Measurements from ENCODE around the gene TTLL7. TPM values are rescaled to one million over a fixed set of nuclear protein-coding genes. Genes with fewer than 3 reads are reported as not detected.

Gene TTLL7
- total RNA-seq, 1 donor: 9.1 TPM

GRCh38 chr1:83849191-83850061, 149.5 kb downstream of the TTLL7 start:
- DNase-seq (ENCODE audit: low read depth): no peak
- TF ChIP-seq CTCF (IDR thresholded peaks at IDR 0.05; ENCODE audit: insufficient read depth, low read depth, low read length): no peak

DNA sequence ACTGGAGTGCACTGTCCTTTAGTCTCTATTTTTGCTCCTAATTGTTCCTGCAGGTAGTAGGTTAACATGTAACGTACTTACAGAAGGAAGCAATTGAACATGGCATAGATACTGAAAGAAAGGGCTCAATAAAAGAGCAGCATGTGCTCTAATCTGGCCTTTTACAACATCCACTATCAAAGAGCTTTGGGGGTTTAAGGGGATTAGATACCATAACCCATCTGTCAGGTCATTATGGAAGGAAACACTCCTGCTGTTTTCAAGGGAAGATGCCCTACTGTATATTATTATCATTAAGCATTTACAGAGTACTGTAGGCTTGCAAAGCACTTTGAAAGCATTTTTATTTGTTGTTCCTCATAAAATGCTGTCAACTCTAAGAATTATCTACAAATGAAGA, 152.8 kb downstream of the TTLL7 start:
- no peak for DNase-seq (ENCODE audit: low read depth)
- TF ChIP-seq CTCF (IDR thresholded peaks at IDR 0.05; ENCODE audit: insufficient read depth, low read depth, low read length): no peak
- H3K4me3 ChIP-seq (ENCODE audit: low read depth, low read length): no peak overlapping the region

More at GRCh38 chr1:83849191-83850061, 149.5 kb downstream of the TTLL7 start:
- H3K4me3 ChIP-seq (ENCODE audit: low read depth, low read length): no peak overlapping the region

- DNase-seq (ENCODE audit: low read depth): peak; percentile 38
- no peak overlapping the region for H3K4me3 ChIP-seq (ENCODE audit: low read depth, low read length)
- no peak for TF ChIP-seq CTCF (IDR thresholded peaks at IDR 0.05; ENCODE audit: insufficient read depth, low read depth, low read length)
Measured at GRCh38 chr1:83845437-83846071, 153.4 kb downstream of the TTLL7 start.

- no peak for TF ChIP-seq CTCF (IDR thresholded peaks at IDR 0.05; ENCODE audit: insufficient read depth, low read depth, low read length)
- H3K4me3 ChIP-seq (ENCODE audit: low read depth, low read length): no peak overlapping the region
Measured at GRCh38 chr1:83844546-83844945, 154.4 kb downstream of the TTLL7 start.

DNA sequence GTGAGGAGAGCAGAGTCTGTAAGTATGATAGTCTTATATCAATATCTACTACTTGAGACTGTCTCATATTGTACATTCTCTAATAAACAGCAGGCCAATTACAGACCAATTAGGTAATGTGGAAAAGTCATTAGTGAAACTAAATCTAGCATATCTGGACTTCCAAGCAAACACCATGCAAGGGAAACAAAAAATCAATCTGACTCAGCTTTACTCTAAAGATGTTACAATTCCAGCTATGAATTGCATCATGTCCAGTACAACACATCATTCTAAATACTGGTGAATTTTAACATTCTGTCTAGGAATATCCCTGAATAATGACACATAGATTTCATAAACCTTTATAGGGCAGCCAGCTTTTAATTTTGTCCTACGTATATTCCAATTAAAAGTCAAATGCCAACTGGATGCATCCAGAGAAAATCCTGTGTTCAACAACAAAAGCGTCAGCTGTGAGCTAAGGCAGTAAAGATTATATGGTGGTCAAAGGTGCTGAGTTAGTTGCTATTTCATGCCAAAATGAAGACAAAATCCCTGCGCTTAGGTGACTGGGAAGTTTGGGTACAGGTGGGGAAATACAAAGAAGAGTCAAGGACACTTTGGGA, 159.3 kb downstream of the TTLL7 start:
- no peak overlapping the region for H3K4me3 ChIP-seq (ENCODE audit: low read depth, low read length)
- no peak for TF ChIP-seq CTCF (IDR thresholded peaks at IDR 0.05; ENCODE audit: insufficient read depth, low read depth, low read length)
- peak; percentile 27 for DNase-seq (ENCODE audit: low read depth)

More at GRCh38 chr1:83844546-83844945, 154.4 kb downstream of the TTLL7 start:
- DNase-seq (ENCODE audit: low read depth): no peak

- H3K4me3 ChIP-seq (ENCODE audit: low read depth, low read length): no peak overlapping the region
- TF ChIP-seq CTCF (IDR thresholded peaks at IDR 0.05; ENCODE audit: insufficient read depth, low read depth, low read length): no peak
- DNase-seq (ENCODE audit: low read depth): no peak
Measured at GRCh38 chr1:83838573-83838972, 160.4 kb downstream of the TTLL7 start.
